Neuron (in vitro differentiated cells): ENCODE data around the gene ANK3.

ENCODE experiments used
- H2AFZ ChIP-seq: one replicate; pipeline ENCODE4 v1.6.1; 2013; ENCODE audit warnings: low read depth, mild to moderate bottlenecking, inconsistent platforms, low read length, moderate library complexity
- H3K27me3 ChIP-seq: one replicate; pipeline ENCODE4 v1.6.1; 2013; ENCODE audit warnings: low read length; ENCODE audit not compliant: insufficient read depth
- H3K36me3 ChIP-seq: one replicate; pipeline ENCODE4 v1.6.1; 2013; ENCODE audit warnings: low read length; ENCODE audit not compliant: insufficient read depth
- H3K4me1 ChIP-seq: one replicate; pipeline ENCODE4 v1.6.1; 2013; ENCODE audit warnings: low read length; ENCODE audit not compliant: insufficient read depth
- H3K4me3 ChIP-seq: 2 replicates; pipeline ENCODE4 v1.5.1; 2013; ENCODE audit warnings: mild to moderate bottlenecking, low read length, moderate library complexity
- H3K9me3 ChIP-seq: one replicate; pipeline ENCODE4 v1.6.1; 2013; ENCODE audit warnings: low read length

Gene ANK3

GRCh38 chr10:60384011-60384410, 5.7 kb downstream of the ANK3 start:
- no peaks in the 10 kb centered on the region for H3K9me3 ChIP-seq
- H3K4me3 ChIP-seq, result no peak overlapping the region
- no peak overlapping the region for H2AFZ ChIP-seq
- H3K36me3 ChIP-seq, result no peaks in the 10 kb centered on the region
- no peaks in the 10 kb centered on the region for H3K27me3 ChIP-seq
- H3K4me1 ChIP-seq, result peaks cover 17% of the 10 kb centered on the region

DNA sequence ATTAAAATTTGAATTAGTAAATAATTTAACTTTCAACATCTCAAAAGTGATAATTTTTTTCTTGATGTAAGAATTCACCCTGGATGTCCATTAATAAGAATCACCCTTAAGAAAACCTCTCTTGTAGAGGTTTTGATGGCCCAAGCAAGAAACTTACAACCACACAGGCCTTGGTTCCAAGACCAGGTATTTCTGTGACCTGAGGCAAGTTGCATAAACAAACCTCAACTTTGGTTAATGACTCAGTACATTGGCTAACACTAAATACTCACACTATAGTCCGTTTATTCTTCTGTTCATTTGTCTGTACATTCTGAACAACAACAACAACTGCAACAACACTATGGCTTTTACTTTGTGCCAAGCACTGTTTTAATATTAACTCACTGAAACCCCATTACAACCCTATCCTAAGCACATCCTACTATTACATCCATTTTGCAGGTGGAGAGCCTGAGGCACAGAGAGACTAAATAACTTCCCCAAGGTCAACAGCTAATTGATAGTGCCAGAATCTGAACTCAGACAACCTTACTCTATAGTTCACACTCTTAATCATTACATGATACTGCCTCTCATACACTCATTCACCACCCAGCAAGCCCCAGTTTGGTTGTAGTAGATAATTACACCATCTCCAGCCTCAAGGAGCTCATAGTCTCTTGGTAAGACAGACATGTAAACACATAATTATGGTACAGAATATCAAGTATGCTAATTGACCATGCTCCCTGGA, 6.6 kb downstream of the ANK3 start:
- H2AFZ ChIP-seq, result no peak overlapping the region
- no peaks in the 10 kb centered on the region for H3K9me3 ChIP-seq
- no peaks in the 10 kb centered on the region for H3K27me3 ChIP-seq
- peaks cover 8% of the 10 kb centered on the region for H3K4me1 ChIP-seq
- no peak overlapping the region for H3K4me3 ChIP-seq
- H3K36me3 ChIP-seq, result no peaks in the 10 kb centered on the region

DNA sequence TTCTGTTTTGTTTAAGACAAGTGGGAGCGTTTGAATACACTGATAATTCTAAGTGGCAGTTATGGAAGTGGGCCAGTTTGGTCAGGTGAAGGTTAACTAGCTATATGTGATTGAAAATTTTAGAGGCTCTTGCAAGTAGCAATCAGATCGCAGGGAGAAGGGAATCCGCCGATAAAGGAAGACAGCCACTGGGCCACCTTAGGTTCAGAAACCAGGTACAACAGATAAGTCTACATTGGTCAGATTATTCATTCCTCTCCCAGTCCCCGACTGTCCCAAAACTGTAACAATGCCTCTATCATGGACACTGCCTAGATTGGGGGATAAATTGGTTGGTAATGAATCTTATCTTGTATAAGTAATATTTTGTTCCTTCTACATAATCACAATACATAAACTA, 8.9 kb downstream of the ANK3 start:
- Histone ChIP-seq H3K9me3 (no peaks in the 10 kb centered on the region), H3K4me3 (no peak overlapping the region), H3K36me3 (no peaks in the 10 kb centered on the region), H3K27me3 (no peaks in the 10 kb centered on the region), H2AFZ (no peak overlapping the region), H3K4me1 (no peaks in the 10 kb centered on the region)

GRCh38 chr10:60377955-60378354, 11.7 kb downstream of the ANK3 start:
- H2AFZ ChIP-seq, result no peak overlapping the region
- no peaks in the 10 kb centered on the region for H3K27me3 ChIP-seq
- H3K4me3 ChIP-seq, result no peak overlapping the region
- H3K9me3 ChIP-seq, result no peaks in the 10 kb centered on the region
- no peaks in the 10 kb centered on the region for H3K4me1 ChIP-seq
- no peaks in the 10 kb centered on the region for H3K36me3 ChIP-seq

GRCh38 chr10:60377042-60377352, 12.7 kb downstream of the ANK3 start:
- Histone ChIP-seq H3K36me3 (no peaks in the 10 kb centered on the region), H3K27me3 (no peaks in the 10 kb centered on the region), H3K4me1 (no peaks in the 10 kb centered on the region), H2AFZ (no peak overlapping the region), H3K9me3 (no peaks in the 10 kb centered on the region), H3K4me3 (no peak overlapping the region)

DNA sequence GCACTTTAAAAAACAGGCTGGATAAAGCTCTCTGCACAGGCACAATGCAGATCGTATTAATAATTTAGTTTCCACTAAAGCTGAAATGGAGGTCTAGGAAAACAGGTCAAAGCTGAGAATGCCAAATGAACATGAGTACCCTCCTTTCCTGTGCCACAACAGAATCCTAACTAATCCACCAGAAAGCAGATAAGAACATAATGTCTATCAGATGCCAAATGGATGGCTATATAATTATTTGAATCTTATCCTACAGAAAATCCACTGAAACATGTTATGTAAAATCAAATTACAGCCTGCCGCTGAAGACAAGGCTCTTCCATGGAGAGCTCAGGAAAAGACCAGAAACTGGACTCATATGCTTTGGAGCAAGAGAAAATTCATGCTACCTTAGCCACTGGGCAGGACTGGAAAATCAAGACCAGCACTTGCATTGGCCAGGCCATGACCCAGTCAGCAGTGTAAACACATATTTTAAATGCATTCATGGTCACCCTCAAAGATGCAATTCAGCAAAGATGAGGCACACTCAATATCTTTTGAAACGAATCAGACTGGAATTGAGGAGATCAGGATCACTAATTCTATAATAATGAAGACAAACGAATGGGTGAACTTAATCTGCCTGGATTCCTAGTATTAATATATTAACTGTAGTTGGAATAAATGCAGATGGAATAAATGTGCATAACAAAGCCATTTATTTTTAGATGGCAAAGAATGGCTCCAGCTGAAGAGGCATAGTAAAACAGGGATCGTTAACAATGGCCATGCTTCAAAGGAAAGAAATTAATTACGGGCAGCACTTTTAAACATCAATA, 13.2 kb downstream of the ANK3 start:
- H2AFZ ChIP-seq, result no peak overlapping the region
- H3K4me1 ChIP-seq, result no peaks in the 10 kb centered on the region

GRCh38 chr10:60375293-60376004, 14.2 kb downstream of the ANK3 start:
- no peaks in the 10 kb centered on the region for H3K9me3 ChIP-seq
- no peak overlapping the region for H2AFZ ChIP-seq
- no peak overlapping the region for H3K4me3 ChIP-seq
- H3K27me3 ChIP-seq, result no peaks in the 10 kb centered on the region
- H3K4me1 ChIP-seq, result no peaks in the 10 kb centered on the region
- no peaks in the 10 kb centered on the region for H3K36me3 ChIP-seq

More for the DNA sequence above, 13.2 kb downstream of the ANK3 start:
- no peaks in the 10 kb centered on the region for H3K36me3 ChIP-seq
- no peak overlapping the region for H3K4me3 ChIP-seq
- no peaks in the 10 kb centered on the region for H3K27me3 ChIP-seq
- H3K9me3 ChIP-seq, result no peaks in the 10 kb centered on the region

DNA sequence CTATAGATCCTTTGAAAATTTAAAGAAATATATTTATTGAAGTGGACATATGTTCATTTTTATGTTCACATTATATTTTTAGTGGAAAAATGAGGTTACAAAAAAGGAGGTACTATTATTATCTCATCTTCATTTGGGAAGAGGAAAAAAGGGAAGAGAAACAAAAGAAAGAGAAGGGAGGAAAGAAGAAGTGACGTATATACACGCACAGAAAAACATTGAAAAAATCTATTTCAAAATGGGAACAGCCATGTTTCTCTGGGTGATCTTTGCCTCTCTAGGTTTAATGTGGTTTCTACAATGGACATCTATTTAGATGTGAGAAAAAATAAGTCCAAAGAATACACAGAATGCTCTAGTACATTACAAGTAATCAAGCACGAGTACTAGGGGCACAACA, 14.8 kb downstream of the ANK3 start:
- H3K9me3 ChIP-seq, result no peaks in the 10 kb centered on the region
- no peaks in the 10 kb centered on the region for H3K36me3 ChIP-seq
- H3K4me3 ChIP-seq, result no peak overlapping the region
- H3K27me3 ChIP-seq, result no peaks in the 10 kb centered on the region
- no peaks in the 10 kb centered on the region for H3K4me1 ChIP-seq
- no peak overlapping the region for H2AFZ ChIP-seq

GRCh38 chr10:60372436-60372835, 17.2 kb downstream of the ANK3 start:
- Histone ChIP-seq H3K27me3 (no peaks in the 10 kb centered on the region), H3K4me3 (no peak overlapping the region), H3K36me3 (no peaks in the 10 kb centered on the region), H3K9me3 (no peaks in the 10 kb centered on the region), H3K4me1 (peaks cover 15% of the 10 kb centered on the region), H2AFZ (no peak overlapping the region)

GRCh38 chr10:60369547-60369930, 20.1 kb downstream of the ANK3 start:
- Histone ChIP-seq H3K36me3 (no peaks in the 10 kb centered on the region), H2AFZ (no peak overlapping the region), H3K4me1 (peaks cover 20% of the 10 kb centered on the region), H3K9me3 (no peaks in the 10 kb centered on the region), H3K4me3 (no peak overlapping the region), H3K27me3 (no peaks in the 10 kb centered on the region)

DNA sequence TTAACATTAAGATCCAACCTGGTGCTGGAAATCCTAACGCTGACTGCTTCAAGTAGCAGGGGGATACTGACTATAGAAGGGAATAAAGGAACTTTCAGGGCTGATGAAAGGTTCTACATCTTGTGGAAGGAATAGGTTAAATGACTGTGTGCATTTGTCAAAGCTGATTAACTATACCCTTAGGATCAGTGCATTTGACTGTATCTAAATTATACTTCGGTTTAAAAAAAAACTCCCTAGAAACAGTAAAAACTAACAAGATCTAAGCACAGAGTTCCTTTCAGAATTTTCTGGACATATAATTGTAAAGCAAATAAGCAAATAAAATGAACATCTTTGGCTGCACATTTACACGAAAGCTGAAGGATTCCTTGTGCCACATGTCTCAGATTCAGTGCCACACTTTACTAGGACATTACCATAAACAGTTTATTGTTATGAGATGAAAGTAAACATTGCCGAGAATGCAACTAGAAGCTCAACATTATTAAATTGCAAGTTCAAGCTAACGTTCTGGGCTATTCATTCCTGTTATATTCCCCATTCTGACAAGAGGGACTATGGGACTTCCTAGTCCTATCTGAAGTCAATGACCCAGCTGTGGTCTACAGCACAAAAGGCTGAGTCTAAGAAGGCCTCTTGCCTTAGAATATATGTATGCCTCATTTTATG, 20.7 kb downstream of the ANK3 start:
- Histone ChIP-seq H3K9me3 (no peaks in the 10 kb centered on the region), H3K27me3 (no peaks in the 10 kb centered on the region), H3K36me3 (no peaks in the 10 kb centered on the region), H3K4me3 (no peak overlapping the region), H2AFZ (no peak overlapping the region), H3K4me1 (peaks cover 20% of the 10 kb centered on the region)

DNA sequence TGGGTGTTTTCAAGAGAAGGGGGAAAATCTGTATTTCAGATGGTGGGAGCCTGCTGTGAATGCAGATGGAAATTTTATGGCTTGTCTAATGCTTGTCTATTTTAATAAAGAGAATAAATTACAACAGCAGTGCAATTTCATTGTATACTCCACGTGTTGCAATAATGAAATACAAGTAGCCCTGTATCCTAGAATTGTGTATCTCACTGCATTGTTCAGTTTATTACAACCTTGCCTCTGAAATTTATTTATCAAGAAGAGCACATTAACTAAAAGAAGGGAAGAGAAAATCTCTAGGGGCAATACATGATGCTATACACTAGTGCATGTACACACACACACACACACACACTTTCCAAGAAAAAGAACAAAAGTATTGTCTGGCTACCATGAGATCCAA, 21.8 kb downstream of the ANK3 start:
- no peaks in the 10 kb centered on the region for H3K36me3 ChIP-seq
- no peak overlapping the region for H3K4me3 ChIP-seq
- no peaks in the 10 kb centered on the region for H3K9me3 ChIP-seq
- no peaks in the 10 kb centered on the region for H3K27me3 ChIP-seq
- peaks cover 20% of the 10 kb centered on the region for H3K4me1 ChIP-seq
- H2AFZ ChIP-seq, result no peak overlapping the region

- H3K9me3 ChIP-seq, result no peaks in the 10 kb centered on the region
- no peaks in the 10 kb centered on the region for H3K36me3 ChIP-seq
- H3K4me3 ChIP-seq, result no peak overlapping the region
- H3K27me3 ChIP-seq, result no peaks in the 10 kb centered on the region
- H2AFZ ChIP-seq, result no peak overlapping the region
- H3K4me1 ChIP-seq, result peaks cover 20% of the 10 kb centered on the region
These were observed 22.2 kb downstream of the ANK3 start for GRCh38 chr10:60367431-60367830.
